MCF 10A (cell line): ENCODE data around the gene GLT1D1. TPM values are rescaled to one million over a fixed set of nuclear protein-coding genes. Genes with fewer than 3 reads are reported as not detected.

Source experiments
- BruUV-seq: library from RNA; stranded (reverse); fragments of 400-500 nt; replicated peaks from 2 replicates; lab custom pipeline; 2021; lab: Mats Ljungman, UMichigan
- CTCF ChIA-PET: fragments of 300-600 bp; sonication (Branson Sonifier 250); formaldehyde crosslinking; extraction: SDS; loops from one replicate; lab custom pipeline; 2021; ENCODE audit warnings: antibody characterized with exemption, inconsistent platforms; lab: Yijun Ruan, JAX
- POLR2A ChIA-PET: fragments of 300-600, 350-650 bp; sonication (Branson Sonifier 250); formaldehyde crosslinking; extraction: SDS; loops from one replicate; lab custom pipeline; 2020; ENCODE audit warnings: antibody characterized with exemption, inconsistent platforms; lab: Yijun Ruan, JAX
- DNase-seq: peaks from one replicate; pipeline ENCODE4 v3.0.0-alpha.2; 2018; ENCODE audit not compliant: unreplicated experiment
- H3K27ac Mint-ChIP-seq: one replicate; pipeline ENCODE4 v1.8.0; 2022; ENCODE audit warnings: mild to moderate bottlenecking, low read depth, mixed read lengths; ENCODE audit not compliant: unreplicated experiment
- H3K27me3 Mint-ChIP-seq: one replicate; pipeline ENCODE4 v1.8.0; 2022; ENCODE audit warnings: mixed read lengths; ENCODE audit not compliant: insufficient read depth, unreplicated experiment
- H3K36me3 Mint-ChIP-seq: one replicate; pipeline ENCODE4 v1.8.0; 2022; ENCODE audit warnings: mild to moderate bottlenecking, moderate library complexity, mixed read lengths; ENCODE audit not compliant: insufficient read depth, unreplicated experiment
- H3K4me1 Mint-ChIP-seq: one replicate; pipeline ENCODE4 v1.8.0; 2022; ENCODE audit warnings: mixed read lengths; ENCODE audit not compliant: insufficient read depth, unreplicated experiment
- H3K4me3 Mint-ChIP-seq: one replicate; pipeline ENCODE4 v1.8.0; 2022; ENCODE audit warnings: mild to moderate bottlenecking, moderate library complexity, mixed read lengths; ENCODE audit not compliant: unreplicated experiment
- H3K9me3 Mint-ChIP-seq: one replicate; pipeline ENCODE4 v1.8.0; 2022; ENCODE audit warnings: mixed read lengths; ENCODE audit not compliant: unreplicated experiment
- intact Hi-C: fragments of 100-400 bp; cut with micrococcal nuclease; formaldehyde crosslinking; loops from 2 replicates; pipeline ENCODE4 v1.14.1; 2022
- total RNA-seq: library from RNA; stranded (reverse); gene quantifications from 2 replicates; pipeline ENCODE4 v1.2.3, GENCODE V29; 2022
- TF ChIP-seq, protein P1 (sequence below): fragments of 200-600 bp; IDR thresholded peaks from one replicate; pipeline ENCODE4 v1.8.0; 2022; ENCODE audit warnings: antibody characterized with exemption, mild to moderate bottlenecking; ENCODE audit not compliant: unreplicated experiment

Gene GLT1D1
- total RNA-seq, 1 experiment from 2014 or later, result not detected

DNA sequence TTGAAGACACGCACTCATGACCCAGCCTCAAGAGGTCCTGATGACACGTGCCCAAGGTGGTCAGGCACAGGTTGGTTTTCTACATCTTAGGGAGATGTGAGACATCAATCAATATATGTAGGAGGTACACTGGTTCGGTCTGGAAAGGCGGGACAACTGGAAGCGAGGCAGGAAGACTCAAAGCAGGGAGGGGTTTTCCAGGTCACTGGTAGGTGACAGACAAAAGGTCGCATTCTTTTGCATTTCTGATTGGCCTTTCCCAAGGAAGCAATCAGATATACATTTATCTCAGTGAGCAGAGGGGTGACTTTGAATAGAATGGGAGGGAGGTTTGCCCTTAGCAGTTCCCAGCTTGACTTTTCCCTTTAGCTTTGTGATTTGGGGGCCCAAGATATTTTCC, 38.6 kb downstream of the GLT1D1 start:
- CTCF ChIA-PET, result no interaction called here
- Mint-ChIP-seq H3K4me1 (no peaks in the 10 kb centered on the region), H3K36me3 (no peaks in the 10 kb centered on the region), H3K27me3 (no peaks in the 10 kb centered on the region), H3K27ac (no peak overlapping the region), H3K4me3 (no peak overlapping the region), H3K9me3 (peaks cover 14% of the 10 kb centered on the region)
- POLR2A ChIA-PET, result no interaction called here
- TF ChIP-seq, protein P1, sequence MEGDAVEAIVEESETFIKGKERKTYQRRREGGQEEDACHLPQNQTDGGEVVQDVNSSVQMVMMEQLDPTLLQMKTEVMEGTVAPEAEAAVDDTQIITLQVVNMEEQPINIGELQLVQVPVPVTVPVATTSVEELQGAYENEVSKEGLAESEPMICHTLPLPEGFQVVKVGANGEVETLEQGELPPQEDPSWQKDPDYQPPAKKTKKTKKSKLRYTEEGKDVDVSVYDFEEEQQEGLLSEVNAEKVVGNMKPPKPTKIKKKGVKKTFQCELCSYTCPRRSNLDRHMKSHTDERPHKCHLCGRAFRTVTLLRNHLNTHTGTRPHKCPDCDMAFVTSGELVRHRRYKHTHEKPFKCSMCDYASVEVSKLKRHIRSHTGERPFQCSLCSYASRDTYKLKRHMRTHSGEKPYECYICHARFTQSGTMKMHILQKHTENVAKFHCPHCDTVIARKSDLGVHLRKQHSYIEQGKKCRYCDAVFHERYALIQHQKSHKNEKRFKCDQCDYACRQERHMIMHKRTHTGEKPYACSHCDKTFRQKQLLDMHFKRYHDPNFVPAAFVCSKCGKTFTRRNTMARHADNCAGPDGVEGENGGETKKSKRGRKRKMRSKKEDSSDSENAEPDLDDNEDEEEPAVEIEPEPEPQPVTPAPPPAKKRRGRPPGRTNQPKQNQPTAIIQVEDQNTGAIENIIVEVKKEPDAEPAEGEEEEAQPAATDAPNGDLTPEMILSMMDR, result no peak
- intact Hi-C loops, result no loop called here
- BruUV-seq, result no TSS peak
- no peak for DNase-seq

DNA sequence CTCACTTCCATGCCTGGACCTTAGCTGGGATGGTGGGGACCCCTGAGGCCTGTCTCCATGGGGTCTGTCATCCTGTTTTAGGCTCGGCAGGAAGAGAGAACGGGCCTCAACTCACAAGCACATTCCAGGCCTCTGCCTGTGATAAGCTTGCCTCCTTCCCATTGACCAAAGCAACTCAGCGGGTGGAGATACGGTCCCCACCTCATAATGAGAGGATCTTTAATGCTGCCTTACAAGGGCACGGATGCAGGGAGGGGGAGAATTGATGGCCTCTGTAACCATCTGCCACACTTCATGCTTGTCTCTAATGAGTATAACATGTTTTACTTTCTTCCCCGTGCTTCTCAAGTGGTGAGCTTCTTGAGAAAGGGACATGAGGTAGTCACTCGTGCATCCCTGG, 50.0 kb downstream of the GLT1D1 start:
- Mint-ChIP-seq H3K4me3 (no peak overlapping the region), H3K27ac (no peak overlapping the region), H3K27me3 (no peaks in the 10 kb centered on the region), H3K36me3 (no peaks in the 10 kb centered on the region), H3K4me1 (no peaks in the 10 kb centered on the region), H3K9me3 (peaks cover 2% of the 10 kb centered on the region)
- BruUV-seq, result no TSS peak
- TF ChIP-seq, protein P1, result no peak
- intact Hi-C loops, result no loop called here
- DNase-seq, result no peak
- POLR2A ChIA-PET, result no interaction called here
- CTCF ChIA-PET, result no interaction called here

DNA sequence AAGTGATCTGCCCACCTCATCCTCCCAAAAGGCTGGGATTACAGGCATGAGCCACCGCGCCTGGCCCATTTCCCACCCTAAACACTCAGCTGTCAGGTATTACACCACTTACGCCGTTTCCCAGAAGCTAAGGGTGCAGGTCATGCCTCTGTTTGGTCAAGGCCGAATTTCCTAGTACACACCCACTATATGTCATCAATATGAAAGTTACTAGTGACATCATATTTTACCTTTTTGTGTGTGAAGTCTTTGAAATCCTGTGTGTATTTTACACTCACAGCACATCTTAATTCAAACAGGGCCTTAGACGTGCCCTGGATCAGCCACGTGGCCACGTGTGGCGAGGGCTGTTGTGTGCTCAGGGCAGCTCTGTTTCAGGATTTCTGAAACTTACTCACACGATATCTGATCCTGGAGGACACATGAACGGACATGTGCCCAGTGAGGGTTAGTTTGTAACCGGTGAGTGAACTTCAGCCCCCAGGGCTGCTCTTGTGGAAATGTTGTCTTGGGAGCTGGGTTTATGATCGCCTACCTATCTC, 51.8 kb downstream of the GLT1D1 start:
- no peak overlapping the region for H3K27ac Mint-ChIP-seq
- no TSS peak for BruUV-seq
- ChIA-PET POLR2A (interaction anchor here (0.7 kb wide), 1 partner anchor 83 kb away, joined by 3 read pairs; no protein-coding TSS in a partner anchor), CTCF (interaction anchor here (0.7 kb wide), 2 partner anchors 17 to 862 kb away, joined by 3 to 4 read pairs; no protein-coding TSS in a partner anchor)
- no peaks in the 10 kb centered on the region for H3K27me3 Mint-ChIP-seq
- H3K36me3 Mint-ChIP-seq, result no peaks in the 10 kb centered on the region
- no peak for DNase-seq
- H3K4me3 Mint-ChIP-seq, result no peak overlapping the region
- H3K4me1 Mint-ChIP-seq, result no peaks in the 10 kb centered on the region
- H3K9me3 Mint-ChIP-seq, result no peaks in the 10 kb centered on the region
- intact Hi-C loops, result no loop called here
- TF ChIP-seq, protein P1, result no peak

DNA sequence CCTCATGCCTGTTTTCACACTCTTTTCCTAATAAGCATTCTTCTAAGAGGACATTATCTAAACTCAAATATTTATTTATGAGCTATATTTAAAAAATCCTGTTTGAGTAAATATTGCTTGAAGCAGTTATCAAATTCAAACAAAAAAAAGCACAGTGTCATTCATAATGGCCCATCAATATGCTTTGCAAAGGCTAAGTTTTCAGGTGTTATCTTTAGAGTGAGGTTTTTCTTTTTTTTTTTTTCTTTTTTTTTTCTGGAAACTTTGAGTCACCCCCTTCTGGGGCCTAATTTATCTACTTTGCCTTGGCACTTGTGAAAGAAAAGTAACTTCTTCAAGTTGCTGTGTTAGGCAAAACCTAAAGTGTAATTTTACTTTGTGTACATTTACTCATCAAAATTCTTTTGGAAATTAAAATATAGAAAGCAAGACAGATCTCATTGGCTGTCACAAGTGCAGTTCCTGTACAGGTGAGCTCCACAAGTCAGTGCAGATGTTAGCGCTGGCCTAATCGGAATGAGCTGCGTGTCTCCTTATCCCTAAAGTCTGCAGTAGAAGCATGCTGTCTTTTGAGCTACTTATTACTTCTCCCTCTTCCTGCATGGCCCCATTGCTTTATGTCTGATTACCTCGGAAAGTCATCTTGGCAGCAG, 53.3 kb downstream of the GLT1D1 start:
- ChIA-PET CTCF (interaction anchor here (0.6 kb wide), 1 partner anchor 94 kb away, joined by 4 read pairs; no protein-coding TSS in a partner anchor), POLR2A (no interaction called here)
- DNase-seq, result no peak
- no peak overlapping the region for H3K4me3 Mint-ChIP-seq
- H3K9me3 Mint-ChIP-seq, result no peaks in the 10 kb centered on the region
- TF ChIP-seq, protein P1, result no peak
- intact Hi-C loops, result no loop called here
- no TSS peak for BruUV-seq
- no peaks in the 10 kb centered on the region for H3K4me1 Mint-ChIP-seq
- H3K27ac Mint-ChIP-seq, result no peak overlapping the region
- H3K27me3 Mint-ChIP-seq, result no peaks in the 10 kb centered on the region
- H3K36me3 Mint-ChIP-seq, result no peaks in the 10 kb centered on the region
